HepG2 (cell line): ENCODE measurements around the gene ZBTB43. TPM values are rescaled to one million over a fixed set of nuclear protein-coding genes. Genes with fewer than 3 reads are reported as not detected.

ENCODE experiments used
- ASH2L ChIP-seq: fragments of 300-600, 200-600 bp; sonication (generic); IDR thresholded peaks from 2 replicates; pipeline ENCODE4 v1.7.0; 2017; ENCODE audit warnings: low read depth, mild to moderate bottlenecking, moderate library complexity, mixed read lengths, low read length; ENCODE audit not compliant: insufficient read length
- ATF1 ChIP-seq: IDR thresholded peaks from 2 replicates; pipeline ENCODE4 v1.6.1; 2016; ENCODE audit warnings: mild to moderate bottlenecking, control low read depth
- FOXK1 ChIP-seq: sonication (generic); formaldehyde crosslinking; IDR thresholded peaks from 2 replicates; pipeline ENCODE4 v1.4.0; 2020; ENCODE audit warnings: low read depth, missing genetic modification reagents, borderline replicate concordance
- GABPA ChIP-seq, 2 experiments: IDR thresholded peaks; 2 replicates each; pipeline ENCODE4 v1.6.1; 2011 to 2016; ENCODE audit warnings: low read depth in 2 of 2, low read length in 1 of 2, missing biosample characterization in 1 of 2, missing genetic modification characterization in 1 of 2
- GABPB1 ChIP-seq: IDR thresholded peaks from 2 replicates; pipeline ENCODE4 v1.6.1; 2016; ENCODE audit warnings: mild to moderate bottlenecking, missing genetic modification reagents, moderate library complexity, missing compliant biosample characterization
- HMG20B ChIP-seq: conservative IDR thresholded peaks from 2 replicates; pipeline ENCODE4 v1.6.1; 2016; ENCODE audit warnings: missing genetic modification reagents, missing compliant biosample characterization
- HNF4G ChIP-seq, 2 experiments: sonication (generic) in 1 of 2; formaldehyde crosslinking in 1 of 2; IDR thresholded peaks; 2 replicates each; pipeline versions ENCODE4 v1.4.0 to v1.6.1; 2011 to 2020; ENCODE audit warnings: borderline replicate concordance in 2 of 2, low read depth in 2 of 2, mild to moderate bottlenecking in 2 of 2, low read length in 1 of 2, missing genetic modification reagents in 1 of 2, moderate library complexity in 1 of 2
- KAT8 ChIP-seq: IDR thresholded peaks from 2 replicates; pipeline ENCODE4 v1.6.1; 2016; ENCODE audit warnings: missing genetic modification reagents, missing compliant biosample characterization
- NFYC ChIP-seq: IDR thresholded peaks from 2 replicates; pipeline ENCODE4 v1.6.1; 2016; ENCODE audit warnings: missing genetic modification reagents, missing compliant biosample characterization
- RARA ChIP-seq: IDR thresholded peaks from 2 replicates; pipeline ENCODE4 v1.6.1; 2016; ENCODE audit warnings: missing genetic modification reagents, missing compliant biosample characterization
- RBFOX2 ChIP-seq: fragments of 200-400 bp; formaldehyde crosslinking; IDR thresholded peaks from 2 replicates; pipeline ENCODE4 v1.6.1; 2017; ENCODE audit warnings: low read depth, mild to moderate bottlenecking, low read length
- RXRB ChIP-seq: IDR thresholded peaks from 2 replicates; pipeline ENCODE4 v1.6.1; 2016; ENCODE audit warnings: borderline replicate concordance, missing genetic modification reagents, missing compliant biosample characterization
- SAP130 ChIP-seq: IDR thresholded peaks from 2 replicates; pipeline ENCODE4 v1.6.1; 2016; ENCODE audit warnings: low read depth
- ZNF260 ChIP-seq: sonication (generic); formaldehyde crosslinking; IDR thresholded peaks from 2 replicates; pipeline ENCODE4 v1.4.0; 2020; ENCODE audit warnings: missing genetic modification reagents, low read depth, mild to moderate bottlenecking, borderline replicate concordance
- ZNF34 ChIP-seq: sonication (generic); formaldehyde crosslinking; IDR thresholded peaks from 2 replicates; pipeline ENCODE4 v1.4.0; 2020; ENCODE audit warnings: mild to moderate bottlenecking, missing genetic modification reagents, borderline replicate concordance
- ZNF576 ChIP-seq: sonication (generic); formaldehyde crosslinking; IDR thresholded peaks from 2 replicates; pipeline ENCODE4 v1.4.0; 2020; ENCODE audit warnings: mild to moderate bottlenecking, missing genetic modification reagents
- ZNF788 ChIP-seq: sonication (generic); formaldehyde crosslinking; IDR thresholded peaks from 2 replicates; pipeline ENCODE4 v1.5.0; 2020; ENCODE audit warnings: mild to moderate bottlenecking, missing genetic modification reagents, borderline replicate concordance
- ZSCAN21 ChIP-seq: sonication (generic); formaldehyde crosslinking; IDR thresholded peaks from 2 replicates; pipeline ENCODE4 v1.8.0; 2022; ENCODE audit warnings: mild to moderate bottlenecking, missing genetic modification reagents, moderate library complexity, borderline replicate concordance
- ZZZ3 ChIP-seq: sonication (generic); formaldehyde crosslinking; IDR thresholded peaks from 2 replicates; pipeline ENCODE4 v1.4.0; 2020; ENCODE audit warnings: missing genetic modification reagents, mild to moderate bottlenecking, borderline replicate concordance
- polyA plus RNA-seq, 8 experiments: library from polyadenylated mRNA; depleted of rRNA in 3 of 8; stranded (reverse) in 7 of 8; unstranded in 1 of 8; fragments of >200 nt; fragmentation: Illumina TruSeq in 4 of 8; extraction: Trizol in 4 of 8; gene quantifications; 2 replicates each; pipeline versions ENCODE4 v1.2.1 to v1.2.3, GENCODE V29; 2011 to 2016; ENCODE audit warnings: low read depth in 4 of 8, missing spikeins in 1 of 8, mixed read lengths in 1 of 8; ENCODE audit not compliant: insufficient read depth in 1 of 8
- total RNA-seq, 5 experiments: library from RNA; depleted of rRNA; stranded (reverse); fragments of >200 nt; fragmentation: Illumina TruSeq; extraction: Trizol; gene quantifications; 2 replicates each; pipeline ENCODE4 v1.2.3, GENCODE V29; 2016; ENCODE audit warnings: low read depth in 1 of 5
- TF ChIP-seq, protein P1 (sequence below): sonication (generic); formaldehyde crosslinking; IDR thresholded peaks from 2 replicates; pipeline ENCODE4 v1.5.0; 2020; ENCODE audit warnings: mild to moderate bottlenecking, missing genetic modification reagents, moderate library complexity
- TF ChIP-seq, protein P2 (sequence below): sonication (generic); formaldehyde crosslinking; IDR thresholded peaks from 2 replicates; pipeline ENCODE4 v1.5.0; 2020; ENCODE audit warnings: mild to moderate bottlenecking, missing genetic modification reagents
- TF ChIP-seq, protein P3 (sequence below): IDR thresholded peaks from 2 replicates; pipeline ENCODE4 v1.6.1; 2016; ENCODE audit warnings: low read depth

The ZBTB43 gene
- total and polyA plus RNA-seq, 2 of the 13 experiments (the other 11 are each of a cell fraction or from before 2014, with no cell fraction given) = 7.1 to 31.4 TPM

DNA sequence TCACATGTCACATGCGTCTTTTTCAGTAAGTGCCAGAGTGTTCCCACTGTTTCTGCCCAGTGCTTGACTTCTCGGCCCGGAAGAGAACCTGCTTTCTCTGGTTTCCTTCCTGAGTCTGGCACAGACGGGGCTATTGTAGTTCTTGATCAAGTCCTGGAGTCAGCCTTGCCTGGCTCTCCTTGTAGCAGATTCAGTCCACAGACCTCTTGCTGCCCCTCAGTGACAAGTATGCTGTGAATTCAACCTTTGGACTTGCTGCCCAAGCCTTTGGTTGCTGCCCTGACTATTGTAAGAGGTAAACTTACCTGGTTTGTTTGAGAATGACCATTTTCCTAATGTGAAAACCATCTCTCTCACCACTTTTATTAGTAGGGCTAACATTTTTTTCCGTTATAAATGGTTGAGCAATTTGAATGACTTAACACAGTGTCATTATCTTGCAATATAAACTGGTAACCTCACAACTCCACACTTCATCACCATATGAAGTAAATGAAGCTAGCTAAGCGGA lies 80.3 kb downstream of the ZBTB43 start (continued):
- TF ChIP-seq, protein P1, sequence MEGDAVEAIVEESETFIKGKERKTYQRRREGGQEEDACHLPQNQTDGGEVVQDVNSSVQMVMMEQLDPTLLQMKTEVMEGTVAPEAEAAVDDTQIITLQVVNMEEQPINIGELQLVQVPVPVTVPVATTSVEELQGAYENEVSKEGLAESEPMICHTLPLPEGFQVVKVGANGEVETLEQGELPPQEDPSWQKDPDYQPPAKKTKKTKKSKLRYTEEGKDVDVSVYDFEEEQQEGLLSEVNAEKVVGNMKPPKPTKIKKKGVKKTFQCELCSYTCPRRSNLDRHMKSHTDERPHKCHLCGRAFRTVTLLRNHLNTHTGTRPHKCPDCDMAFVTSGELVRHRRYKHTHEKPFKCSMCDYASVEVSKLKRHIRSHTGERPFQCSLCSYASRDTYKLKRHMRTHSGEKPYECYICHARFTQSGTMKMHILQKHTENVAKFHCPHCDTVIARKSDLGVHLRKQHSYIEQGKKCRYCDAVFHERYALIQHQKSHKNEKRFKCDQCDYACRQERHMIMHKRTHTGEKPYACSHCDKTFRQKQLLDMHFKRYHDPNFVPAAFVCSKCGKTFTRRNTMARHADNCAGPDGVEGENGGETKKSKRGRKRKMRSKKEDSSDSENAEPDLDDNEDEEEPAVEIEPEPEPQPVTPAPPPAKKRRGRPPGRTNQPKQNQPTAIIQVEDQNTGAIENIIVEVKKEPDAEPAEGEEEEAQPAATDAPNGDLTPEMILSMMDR (CRISPR knock-in tag) = peak; percentile 43; the same call in 1 of the 2 replicates
- TF ChIP-seq ATF1 (CRISPR knock-in tag) (no peak), GABPA (IDR thresholded peaks at IDR 0.05; ENCODE audit: low read depth, low read length) (peak; percentile 59), GABPA (CRISPR knock-in tag; IDR thresholded peaks at IDR 0.05; ENCODE audit: low read depth) (peak; percentile 84), ZSCAN21 (CRISPR knock-in tag) (no peak), FOXK1 (CRISPR knock-in tag) (peak; percentile 30; the same call in 1 of the 2 replicates), NFYC (CRISPR knock-in tag) (no peak), ZNF260 (CRISPR knock-in tag) (no peak), ZNF788 (CRISPR knock-in tag) (no peak), SAP130 (CRISPR knock-in tag) (peak; percentile 40; the same call in 1 of the 2 replicates), HMG20B (CRISPR knock-in tag) (no peak), RBFOX2 (no peak), RXRB (CRISPR knock-in tag) (0 out of 2 replicates have a peak, but pooled peaks have one; percentile 39), HNF4G (IDR thresholded peaks at IDR 0.05; ENCODE audit: borderline replicate concordance, low read depth, low read length) (peak; percentile 87), HNF4G (CRISPR knock-in tag; IDR thresholded peaks at IDR 0.05; ENCODE audit: borderline replicate concordance, low read depth) (peak; percentile 34; the same call in 1 of the 2 replicates), ASH2L (peak; percentile 36), ZNF34 (CRISPR knock-in tag) (no peak), GABPB1 (CRISPR knock-in tag) (peak; percentile 22; the same call in 1 of the 2 replicates), RARA (CRISPR knock-in tag) (peak; percentile 31; the same call in 1 of the 2 replicates), ZNF576 (no peak), KAT8 (peak; percentile 31; the same call in 1 of the 2 replicates), ZZZ3 (CRISPR knock-in tag) (no peak)
- TF ChIP-seq, protein P2, sequence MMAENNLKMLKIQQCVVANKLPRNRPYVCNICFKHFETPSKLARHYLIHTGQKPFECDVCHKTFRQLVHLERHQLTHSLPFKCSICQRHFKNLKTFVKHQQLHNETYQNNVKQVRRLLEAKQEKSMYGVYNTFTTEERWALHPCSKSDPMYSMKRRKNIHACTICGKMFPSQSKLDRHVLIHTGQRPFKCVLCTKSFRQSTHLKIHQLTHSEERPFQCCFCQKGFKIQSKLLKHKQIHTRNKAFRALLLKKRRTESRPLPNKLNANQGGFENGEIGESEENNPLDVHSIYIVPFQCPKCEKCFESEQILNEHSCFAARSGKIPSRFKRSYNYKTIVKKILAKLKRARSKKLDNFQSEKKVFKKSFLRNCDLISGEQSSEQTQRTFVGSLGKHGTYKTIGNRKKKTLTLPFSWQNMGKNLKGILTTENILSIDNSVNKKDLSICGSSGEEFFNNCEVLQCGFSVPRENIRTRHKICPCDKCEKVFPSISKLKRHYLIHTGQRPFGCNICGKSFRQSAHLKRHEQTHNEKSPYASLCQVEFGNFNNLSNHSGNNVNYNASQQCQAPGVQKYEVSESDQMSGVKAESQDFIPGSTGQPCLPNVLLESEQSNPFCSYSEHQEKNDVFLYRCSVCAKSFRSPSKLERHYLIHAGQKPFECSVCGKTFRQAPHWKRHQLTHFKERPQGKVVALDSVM (CRISPR knock-in tag) = no peak
- TF ChIP-seq, protein P3, sequence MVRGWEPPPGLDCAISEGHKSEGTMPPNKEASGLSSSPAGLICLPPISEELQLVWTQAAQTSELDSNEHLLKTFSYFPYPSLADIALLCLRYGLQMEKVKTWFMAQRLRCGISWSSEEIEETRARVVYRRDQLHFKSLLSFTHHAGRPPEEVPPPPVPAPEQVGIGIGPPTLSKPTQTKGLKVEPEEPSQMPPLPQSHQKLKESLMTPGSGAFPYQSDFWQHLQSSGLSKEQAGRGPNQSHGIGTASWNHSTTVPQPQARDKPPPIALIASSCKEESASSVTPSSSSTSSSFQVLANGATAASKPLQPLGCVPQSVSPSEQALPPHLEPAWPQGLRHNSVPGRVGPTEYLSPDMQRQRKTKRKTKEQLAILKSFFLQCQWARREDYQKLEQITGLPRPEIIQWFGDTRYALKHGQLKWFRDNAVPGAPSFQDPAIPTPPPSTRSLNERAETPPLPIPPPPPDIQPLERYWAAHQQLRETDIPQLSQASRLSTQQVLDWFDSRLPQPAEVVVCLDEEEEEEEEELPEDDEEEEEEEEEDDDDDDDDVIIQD (CRISPR knock-in tag) = 0 out of 2 replicates have a peak, but pooled peaks have one; percentile 13
